ENCODE data around the gene ANKRD63. TPM values are rescaled to one million over a fixed set of nuclear protein-coding genes. Genes with fewer than 3 reads are reported as not detected.

Gene ANKRD63
- total and polyA plus RNA-seq, 2 of the 13 experiments (the other 11 are each of a cell fraction or from before 2014, with no cell fraction given), result not detected

GRCh38 chr15:40240619-40241221 lies 42.1 kb downstream of the ANKRD63 start (continued):
- TF ChIP-seq NFYC (CRISPR knock-in tag; IDR thresholded peaks at IDR 0.05), result no peak

GRCh38 chr15:40239693-40240618 lies 42.9 kb downstream of the ANKRD63 start:
- intact Hi-C loops (cut with micrococcal nuclease; ENCODE audit: unreplicated experiment), result no loop called here
- no peaks in the 10 kb centered on the region for H3K9me3 ChIP-seq (ENCODE audit: low read length)
- H3K36me3 ChIP-seq (replicated peaks in 1 of 2; ENCODE audit: control insufficient read depth in 1 of 2, insufficient read depth in 2 of 2, low read length in 2 of 2), result no peaks in the 10 kb centered on the region
- BruUV-seq (replicated peaks), result no TSS peak
- H3K4me3 ChIP-seq (replicated peaks in 1 of 3; ENCODE audit: insufficient read depth in 1 of 3, low read depth in 2 of 3, low read length in 3 of 3), result peak overlapping the region in 2 of 3 experiments; percentile 18 to 41; a peak in 1 of 6 replicates
- peaks cover 19% of the 10 kb centered on the region for H3K4me1 ChIP-seq (ENCODE audit: insufficient read depth, low read length)
- ATAC-seq, result peak; percentile 52
- WGBS (ENCODE audit: low lambda C conversion rate), result 32% methylated on average over 8 of the region's 19 CpGs
- CTCF ChIA-PET (ENCODE audit: low intra/inter-chr PET ratio, low total read pairs), result no interaction called here
- DNase-seq (ENCODE audit: low spot score), result no peak
- H3K4me2 ChIP-seq (ENCODE audit: low read depth, low read length), result peak overlapping the region; percentile 68
- H4K20me1 ChIP-seq (ENCODE audit: insufficient read depth, low read length), result no peaks in the 10 kb centered on the region
- no peak overlapping the region for H3K27ac ChIP-seq (ENCODE audit: extremely low read length, insufficient read depth, low read length)
- H3K27me3 ChIP-seq (ENCODE audit: control insufficient read depth in 1 of 2, insufficient read depth in 2 of 2, low read length in 2 of 2), result peaks cover 9 to 50% of the 10 kb centered on the region in 2 experiments; a peak in 4 of 5 replicates
- in situ Hi-C loops (cut with HindIII; ENCODE audit: extremely low pct_ligation_motif_present, low pct_unique_long_range_greater_than_20kb), result no loop called here
- POLR2A ChIA-PET, result interaction anchor here (1.3 kb wide), 1 partner anchor 33 kb away, joined by 3 read pairs; no protein-coding TSS in a partner anchor
- no peak overlapping the region for H3K9ac ChIP-seq (ENCODE audit: insufficient read depth, low read depth, low read length)
- no peak overlapping the region for H2AFZ ChIP-seq (ENCODE audit: low read length)
- no peaks in the 10 kb centered on the region for H3K79me2 ChIP-seq (ENCODE audit: insufficient read depth, low read length)
- FAIRE-seq, result no peak
- no peak for TF ChIP-seq MYPOP (CRISPR knock-in tag; IDR thresholded peaks at IDR 0.05)
- no peak for TF ChIP-seq ARNTL (CRISPR knock-in tag; IDR thresholded peaks at IDR 0.05)
- no peak for TF ChIP-seq FOXO1 (CRISPR knock-in tag; IDR thresholded peaks at IDR 0.05)
- TF ChIP-seq FIP1L1 (IDR thresholded peaks at IDR 0.05; ENCODE audit: borderline replicate concordance, insufficient read depth, low read depth, low read length), result no peak
- TF ChIP-seq FOXM1 (CRISPR knock-in tag; IDR thresholded peaks at IDR 0.05), result no peak
- TF ChIP-seq ZBED4 (CRISPR knock-in tag; IDR thresholded peaks at IDR 0.05; ENCODE audit: borderline replicate concordance), result no peak
- TF ChIP-seq SKI (IDR thresholded peaks at IDR 0.05; ENCODE audit: partially characterized antibody), result no peak
- TF ChIP-seq ZNF883 (CRISPR knock-in tag; IDR thresholded peaks at IDR 0.05; ENCODE audit: not compliant biosample characterization), result no peak
- no peak for TF ChIP-seq ZNF609 (CRISPR knock-in tag; IDR thresholded peaks at IDR 0.05; ENCODE audit: borderline replicate concordance)
